GM12891 (cell line): ENCODE data around the gene IYD.
"Not testable (repeated sequence)": the region's sequence is repeated elsewhere in the genome, so short reads cannot be mapped to it uniquely, and the experiment has no call there.

ENCODE experiments used
- DNase-seq: peaks from one replicate; pipeline ENCODE4 v3.0.0; 2011; ENCODE audit warnings: low spot score; ENCODE audit not compliant: insufficient read length
- FAIRE-seq: peaks from 2 replicates; lab custom pipeline; 2011; peaks lifted over from hg19 to GRCh38; lab: Jason Lieb, UNC
- PAX5 ChIP-seq: IDR thresholded peaks from 2 replicates; pipeline ENCODE4 v1.6.1; 2011; ENCODE audit warnings: low read length, moderate library complexity, mild to moderate bottlenecking; ENCODE audit not compliant: insufficient read depth, severe bottlenecking
- POLR2A ChIP-seq: IDR thresholded peaks from 2 replicates; pipeline ENCODE4 v1.6.1; 2011; ENCODE audit warnings: low read depth, low read length, control low read depth
- POLR2AphosphoS5 ChIP-seq: IDR thresholded peaks from 2 replicates; pipeline ENCODE4 v1.6.1; 2011; ENCODE audit warnings: low read depth, low read length, control low read depth
- POU2F2 ChIP-seq: IDR thresholded peaks from 2 replicates; pipeline ENCODE4 v1.6.1; 2011; ENCODE audit warnings: low read depth, mild to moderate bottlenecking, control low read depth, low read length, moderate library complexity
- SPI1 ChIP-seq: IDR thresholded peaks from 2 replicates; pipeline ENCODE4 v1.6.1; 2011; ENCODE audit warnings: low read depth, low read length, control low read depth
- TAF1 ChIP-seq: IDR thresholded peaks from 2 replicates; pipeline ENCODE4 v1.6.1; 2011; ENCODE audit warnings: low read depth, low read length, control low read depth

The IYD gene

GRCh38 chr6:150369408-150369807 lies 596 bp downstream of the IYD start:
- DNase-seq (no peak), FAIRE-seq (no peak)
- TF ChIP-seq PAX5 (no peak), POU2F2 (no peak), TAF1 (no peak), SPI1 (no peak), POLR2AphosphoS5 (no peak), POLR2A (no peak)

GRCh38 chr6:150370112-150370511 lies 1.3 kb downstream of the IYD start:
- TF ChIP-seq POLR2AphosphoS5 (no peak), POU2F2 (no peak), SPI1 (no peak), TAF1 (no peak), PAX5 (no peak), POLR2A (no peak)
- DNase-seq (no peak), FAIRE-seq (no peak)

DNA sequence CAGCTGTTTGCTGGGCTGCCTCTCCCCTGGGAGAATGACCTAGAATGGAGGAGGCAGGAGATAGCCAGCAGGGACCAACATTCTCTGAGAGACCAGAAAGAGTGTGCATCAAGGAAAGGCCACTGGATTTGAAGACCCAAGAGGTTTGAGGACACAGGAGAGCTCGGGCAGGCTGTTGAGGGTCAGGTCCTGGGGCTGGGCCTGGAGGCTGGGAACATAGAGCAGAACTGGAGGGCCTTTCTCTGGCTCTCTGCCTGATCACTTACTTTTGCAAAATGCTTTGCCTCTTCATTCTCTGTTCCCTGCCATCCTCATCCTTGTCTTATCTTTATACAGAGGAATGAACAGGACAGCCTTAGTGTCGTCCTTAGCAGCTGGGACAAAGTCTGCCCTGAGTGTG lies 2.5 kb downstream of the IYD start:
- no peak for FAIRE-seq
- no peak for TF ChIP-seq PAX5
- no peak for TF ChIP-seq TAF1
- TF ChIP-seq POU2F2: no peak
- no peak for TF ChIP-seq POLR2A
- TF ChIP-seq POLR2AphosphoS5: no peak
- no peak for TF ChIP-seq SPI1
- no peak for DNase-seq

- TF ChIP-seq POU2F2 (no peak), PAX5 (no peak), POLR2AphosphoS5 (no peak), SPI1 (no peak), POLR2A (no peak), TAF1 (no peak)
- no peak for FAIRE-seq
- DNase-seq: no peak
Observed at GRCh38 chr6:150372051-150372450, 3.2 kb downstream of the IYD start.

- TF ChIP-seq TAF1 (no peak), POU2F2 (no peak), PAX5 (no peak), POLR2A (no peak)
- FAIRE-seq: no peak
- no peak for DNase-seq
Observed at GRCh38 chr6:150373260-150373701, 4.5 kb downstream of the IYD start.

- DNase-seq, FAIRE-seq: not testable (repeated sequence)
Observed at GRCh38 chr6:150374346-150374745, 5.5 kb downstream of the IYD start.

GRCh38 chr6:150377211-150377781 lies 8.5 kb downstream of the IYD start:
- DNase-seq: no peak
- no peak for FAIRE-seq

DNA sequence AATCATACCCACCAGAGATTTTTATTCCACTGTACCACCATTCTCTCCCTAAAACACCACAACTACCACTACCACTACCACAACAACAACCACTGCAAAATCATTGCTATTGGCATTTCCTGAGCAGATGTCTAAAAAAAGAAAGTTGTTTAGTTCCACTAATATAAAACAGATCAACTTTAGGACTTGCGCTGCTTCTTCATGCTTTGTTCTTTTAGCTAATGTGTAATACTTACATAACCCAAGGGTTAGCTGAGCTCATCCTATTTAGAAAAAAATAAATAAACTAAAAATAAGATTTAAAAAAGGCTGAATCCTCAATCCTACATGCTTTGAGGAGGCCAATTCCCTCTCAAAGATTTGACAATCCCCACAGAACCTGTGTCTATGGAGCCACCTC lies 11.4 kb downstream of the IYD start:
- TF ChIP-seq TAF1 (no peak), PAX5 (no peak), SPI1 (no peak), POLR2A (no peak), POLR2AphosphoS5 (no peak), POU2F2 (no peak)
- DNase-seq (no peak), FAIRE-seq (no peak)

More at GRCh38 chr6:150377211-150377781, 8.5 kb downstream of the IYD start:
- TF ChIP-seq SPI1: no peak
- TF ChIP-seq TAF1: no peak
- no peak for TF ChIP-seq POLR2AphosphoS5
- TF ChIP-seq POU2F2: no peak
- no peak for TF ChIP-seq PAX5
- TF ChIP-seq POLR2A: no peak

DNA sequence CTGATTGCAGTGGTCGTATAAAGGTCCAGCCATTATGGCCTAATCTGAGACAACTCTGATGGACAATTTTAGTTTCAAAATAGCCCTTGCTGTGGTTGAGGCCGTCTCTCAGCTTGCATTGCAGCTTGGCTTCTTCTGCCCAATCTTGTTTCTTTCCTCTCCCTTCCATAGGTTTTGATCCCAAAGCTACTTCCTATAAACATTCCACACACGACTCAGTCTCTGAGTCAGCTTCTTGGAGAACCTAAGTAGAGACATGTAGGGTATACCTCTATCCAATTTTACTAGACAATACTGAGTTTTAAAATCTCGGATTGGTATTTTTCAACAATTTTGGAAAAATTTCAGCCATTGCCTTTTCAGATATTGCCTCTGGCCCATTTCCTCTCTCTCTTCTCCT lies 13.4 kb downstream of the IYD start:
- no peak for TF ChIP-seq POU2F2
- TF ChIP-seq PAX5: no peak
- TF ChIP-seq POLR2AphosphoS5: no peak
- no peak for FAIRE-seq
- no peak for DNase-seq

DNA sequence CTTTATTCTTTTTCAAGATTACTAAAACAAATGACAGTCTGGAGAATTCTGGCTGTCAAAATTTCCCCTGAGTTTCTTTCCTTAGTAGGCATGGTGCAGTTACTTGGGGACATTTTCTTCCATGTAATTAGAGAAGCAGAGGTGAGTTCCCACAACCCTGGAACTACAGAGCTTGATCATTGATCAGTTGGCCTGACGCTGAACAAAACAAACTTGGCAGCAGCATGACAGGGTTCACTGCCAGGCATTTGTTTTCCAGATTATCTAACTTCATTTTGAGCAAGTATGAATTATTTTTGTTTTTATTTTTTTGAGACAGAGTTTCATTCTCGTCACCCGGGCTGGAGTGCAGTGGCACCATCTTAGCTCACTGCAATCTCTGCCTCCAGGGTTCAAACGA lies 22.6 kb downstream of the IYD start:
- FAIRE-seq (no peak), DNase-seq (no peak)
- TF ChIP-seq POU2F2 (no peak), POLR2AphosphoS5 (no peak), SPI1 (no peak), TAF1 (no peak), POLR2A (no peak), PAX5 (no peak)

- no peak for TF ChIP-seq TAF1
- no peak for TF ChIP-seq POLR2AphosphoS5
- no peak for TF ChIP-seq POU2F2
- no peak for TF ChIP-seq SPI1
- no peak for TF ChIP-seq POLR2A
- TF ChIP-seq PAX5: no peak
- no peak for DNase-seq
- no peak for FAIRE-seq
Observed at GRCh38 chr6:150391890-150392289, 23.1 kb downstream of the IYD start.
